ENCODE measurements around the gene ITM2B.

GRCh38 chr13:48251611-48252081, 18.6 kb downstream of the ITM2B start:
- TF ChIP-seq, protein P1, sequence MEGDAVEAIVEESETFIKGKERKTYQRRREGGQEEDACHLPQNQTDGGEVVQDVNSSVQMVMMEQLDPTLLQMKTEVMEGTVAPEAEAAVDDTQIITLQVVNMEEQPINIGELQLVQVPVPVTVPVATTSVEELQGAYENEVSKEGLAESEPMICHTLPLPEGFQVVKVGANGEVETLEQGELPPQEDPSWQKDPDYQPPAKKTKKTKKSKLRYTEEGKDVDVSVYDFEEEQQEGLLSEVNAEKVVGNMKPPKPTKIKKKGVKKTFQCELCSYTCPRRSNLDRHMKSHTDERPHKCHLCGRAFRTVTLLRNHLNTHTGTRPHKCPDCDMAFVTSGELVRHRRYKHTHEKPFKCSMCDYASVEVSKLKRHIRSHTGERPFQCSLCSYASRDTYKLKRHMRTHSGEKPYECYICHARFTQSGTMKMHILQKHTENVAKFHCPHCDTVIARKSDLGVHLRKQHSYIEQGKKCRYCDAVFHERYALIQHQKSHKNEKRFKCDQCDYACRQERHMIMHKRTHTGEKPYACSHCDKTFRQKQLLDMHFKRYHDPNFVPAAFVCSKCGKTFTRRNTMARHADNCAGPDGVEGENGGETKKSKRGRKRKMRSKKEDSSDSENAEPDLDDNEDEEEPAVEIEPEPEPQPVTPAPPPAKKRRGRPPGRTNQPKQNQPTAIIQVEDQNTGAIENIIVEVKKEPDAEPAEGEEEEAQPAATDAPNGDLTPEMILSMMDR (IDR thresholded peaks at IDR 0.05; ENCODE audit: insufficient read depth, low read length, poor library complexity, severe bottlenecking): no peak
- TF ChIP-seq EZH2phosphoT487 (conservative IDR thresholded peaks at IDR 0.05; ENCODE audit: low read length): no peak

Data from SU-DHL-6 (cell line).